Measurements from ENCODE around the gene IRX1. TPM values are rescaled to one million over a fixed set of nuclear protein-coding genes. Genes with fewer than 3 reads are reported as not detected.

IRX1 gene
- total RNA-seq, 2 experiments from 2014 or later: not detected

- Mint-ChIP-seq H3K36me3 (peaks cover under 1% of the 10 kb centered on the region), H3K4me1 (no peaks in the 10 kb centered on the region), H3K27ac (no peak overlapping the region), H3K27me3 (peaks cover 59% of the 10 kb centered on the region), H3K4me3 (no peak overlapping the region), H3K9me3 (peaks cover 3% of the 10 kb centered on the region)
- ATAC-seq (ENCODE audit: low read depth): no peak
- no peak for DNase-seq
- POLR2A ChIA-PET: no interaction called here
Observed at GRCh38 chr5:3606121-3606831, 10.6 kb downstream of the IRX1 start.

- DNase-seq (no peak), ATAC-seq (ENCODE audit: low read depth) (no peak)
- Mint-ChIP-seq H3K27ac (no peak overlapping the region), H3K9me3 (no peaks in the 10 kb centered on the region), H3K36me3 (no peaks in the 10 kb centered on the region), H3K4me3 (no peak overlapping the region), H3K4me1 (no peaks in the 10 kb centered on the region), H3K27me3 (peaks cover 47% of the 10 kb centered on the region)
- POLR2A ChIA-PET: no interaction called here
Observed at GRCh38 chr5:3607541-3608181, 12.0 kb downstream of the IRX1 start.

- no peak overlapping the region for H3K4me3 Mint-ChIP-seq
- H3K27me3 Mint-ChIP-seq: peaks cover 32% of the 10 kb centered on the region
- H3K9me3 Mint-ChIP-seq: no peaks in the 10 kb centered on the region
- DNase-seq (no peak), ATAC-seq (ENCODE audit: low read depth) (no peak)
- POLR2A ChIA-PET: no interaction called here
- H3K4me1 Mint-ChIP-seq: no peaks in the 10 kb centered on the region
- H3K36me3 Mint-ChIP-seq: no peaks in the 10 kb centered on the region
- no peak overlapping the region for H3K27ac Mint-ChIP-seq
Observed at GRCh38 chr5:3609120-3609681, 13.6 kb downstream of the IRX1 start.

GRCh38 chr5:3612591-3613042 lies 17.0 kb downstream of the IRX1 start:
- DNase-seq: no peak
- Mint-ChIP-seq H3K27ac (no peak overlapping the region), H3K36me3 (no peaks in the 10 kb centered on the region), H3K9me3 (no peaks in the 10 kb centered on the region), H3K4me1 (no peaks in the 10 kb centered on the region), H3K27me3 (peaks cover 9% of the 10 kb centered on the region), H3K4me3 (no peak overlapping the region)
- ATAC-seq (ENCODE audit: low read depth): no peak
- POLR2A ChIA-PET: no interaction called here

GRCh38 chr5:3613726-3614125 lies 18.1 kb downstream of the IRX1 start:
- Mint-ChIP-seq H3K9me3 (no peaks in the 10 kb centered on the region), H3K4me1 (no peaks in the 10 kb centered on the region), H3K27me3 (no peaks in the 10 kb centered on the region), H3K27ac (no peak overlapping the region), H3K36me3 (no peaks in the 10 kb centered on the region), H3K4me3 (no peak overlapping the region)
- POLR2A ChIA-PET: no interaction called here
- DNase-seq (no peak), ATAC-seq (ENCODE audit: low read depth) (no peak)

GRCh38 chr5:3615217-3615616 lies 19.6 kb downstream of the IRX1 start:
- H3K9me3 Mint-ChIP-seq: no peaks in the 10 kb centered on the region
- H3K4me1 Mint-ChIP-seq: no peaks in the 10 kb centered on the region
- H3K27me3 Mint-ChIP-seq: no peaks in the 10 kb centered on the region
- DNase-seq (no peak), ATAC-seq (ENCODE audit: low read depth) (no peak)
- no peak overlapping the region for H3K4me3 Mint-ChIP-seq
- H3K27ac Mint-ChIP-seq: no peak overlapping the region
- POLR2A ChIA-PET: no interaction called here
- H3K36me3 Mint-ChIP-seq: no peaks in the 10 kb centered on the region

- Mint-ChIP-seq H3K4me1 (no peaks in the 10 kb centered on the region), H3K9me3 (no peaks in the 10 kb centered on the region), H3K27ac (no peak overlapping the region), H3K36me3 (no peaks in the 10 kb centered on the region), H3K4me3 (no peak overlapping the region), H3K27me3 (no peaks in the 10 kb centered on the region)
- ATAC-seq (ENCODE audit: low read depth) (no peak), DNase-seq (no peak)
- POLR2A ChIA-PET: no interaction called here
Observed at GRCh38 chr5:3615829-3616228, 20.2 kb downstream of the IRX1 start.

GRCh38 chr5:3619579-3619978 lies 23.9 kb downstream of the IRX1 start:
- Mint-ChIP-seq H3K4me3 (no peak overlapping the region), H3K27ac (no peak overlapping the region), H3K27me3 (no peaks in the 10 kb centered on the region), H3K4me1 (no peaks in the 10 kb centered on the region), H3K9me3 (no peaks in the 10 kb centered on the region), H3K36me3 (no peaks in the 10 kb centered on the region)
- DNase-seq: no peak
- POLR2A ChIA-PET: no interaction called here
- ATAC-seq (ENCODE audit: low read depth): no peak

- Mint-ChIP-seq H3K27me3 (no peaks in the 10 kb centered on the region), H3K36me3 (no peaks in the 10 kb centered on the region), H3K4me1 (no peaks in the 10 kb centered on the region), H3K4me3 (no peak overlapping the region), H3K9me3 (peaks cover 3% of the 10 kb centered on the region), H3K27ac (no peak overlapping the region)
- ATAC-seq (ENCODE audit: low read depth) (no peak), DNase-seq (no peak)
- POLR2A ChIA-PET: no interaction called here
Observed at GRCh38 chr5:3622961-3623360, 27.3 kb downstream of the IRX1 start.

- DNase-seq: no peak
- no peak overlapping the region for H3K4me3 Mint-ChIP-seq
- peaks cover 3% of the 10 kb centered on the region for H3K9me3 Mint-ChIP-seq
- H3K36me3 Mint-ChIP-seq: no peaks in the 10 kb centered on the region
- H3K27me3 Mint-ChIP-seq: no peaks in the 10 kb centered on the region
- POLR2A ChIA-PET: no interaction called here
- no peak for ATAC-seq (ENCODE audit: low read depth)
- H3K27ac Mint-ChIP-seq: no peak overlapping the region
- H3K4me1 Mint-ChIP-seq: no peaks in the 10 kb centered on the region
Observed at GRCh38 chr5:3625626-3626025, 30.0 kb downstream of the IRX1 start.

GRCh38 chr5:3634061-3634460 lies 38.4 kb downstream of the IRX1 start:
- Mint-ChIP-seq H3K27me3 (no peaks in the 10 kb centered on the region), H3K36me3 (no peaks in the 10 kb centered on the region), H3K4me1 (no peaks in the 10 kb centered on the region), H3K4me3 (no peak overlapping the region), H3K9me3 (no peaks in the 10 kb centered on the region), H3K27ac (no peak overlapping the region)
- POLR2A ChIA-PET: no interaction called here
- ATAC-seq (ENCODE audit: low read depth) (no peak), DNase-seq (no peak)

- H3K4me3 Mint-ChIP-seq: no peak overlapping the region
- H3K27me3 Mint-ChIP-seq: no peaks in the 10 kb centered on the region
- POLR2A ChIA-PET: no interaction called here
- no peaks in the 10 kb centered on the region for H3K36me3 Mint-ChIP-seq
- no peak for DNase-seq
- ATAC-seq (ENCODE audit: low read depth): no peak
- H3K27ac Mint-ChIP-seq: no peak overlapping the region
- no peaks in the 10 kb centered on the region for H3K9me3 Mint-ChIP-seq
- H3K4me1 Mint-ChIP-seq: no peaks in the 10 kb centered on the region
Observed at GRCh38 chr5:3639175-3639574, 43.5 kb downstream of the IRX1 start.

- H3K27me3 Mint-ChIP-seq: no peaks in the 10 kb centered on the region
- H3K36me3 Mint-ChIP-seq: no peaks in the 10 kb centered on the region
- DNase-seq (no peak), ATAC-seq (ENCODE audit: low read depth) (no peak)
- no peaks in the 10 kb centered on the region for H3K4me1 Mint-ChIP-seq
- no peak overlapping the region for H3K4me3 Mint-ChIP-seq
- no peaks in the 10 kb centered on the region for H3K9me3 Mint-ChIP-seq
- POLR2A ChIA-PET: no interaction called here
- H3K27ac Mint-ChIP-seq: no peak overlapping the region
Observed at GRCh38 chr5:3642231-3642630, 46.6 kb downstream of the IRX1 start.

- Mint-ChIP-seq H3K27ac (no peak overlapping the region), H3K4me3 (no peak overlapping the region), H3K36me3 (no peaks in the 10 kb centered on the region), H3K4me1 (no peaks in the 10 kb centered on the region), H3K9me3 (no peaks in the 10 kb centered on the region), H3K27me3 (no peaks in the 10 kb centered on the region)
- ATAC-seq (ENCODE audit: low read depth) (no peak), DNase-seq (no peak)
- POLR2A ChIA-PET: no interaction called here
Observed at GRCh38 chr5:3650320-3650719, 54.7 kb downstream of the IRX1 start.
